B cell (primary cell): Measurements from ENCODE around the gene ACTN1. TPM values are rescaled to one million over a fixed set of nuclear protein-coding genes. Genes with fewer than 3 reads are reported as not detected.

Source experiments
- ATAC-seq: fragments of 200-7000 bp; cut with Tn5 transposase; one replicate; pipeline ENCODE4 v1.10.0; 2021; ENCODE audit warnings: low read depth, mild to moderate bottlenecking, moderate number of reproducible peaks, moderate library complexity
- CTCF ChIA-PET: fragments of 350-600 bp; sonication (Branson Sonifier 250); formaldehyde crosslinking; loops from one replicate; lab custom pipeline; 2021; ENCODE audit warnings: antibody characterized with exemption, inconsistent platforms; lab: Charles Lee
- POLR2A ChIA-PET: fragments of 350-600 bp; sonication (Branson Sonifier 250); formaldehyde crosslinking; loops from one replicate; lab custom pipeline; 2021; ENCODE audit warnings: antibody characterized with exemption; lab: Charles Lee
- DNase-seq: peaks from one replicate; pipeline ENCODE4 v3.0.0; 2013
- H2AFZ ChIP-seq: 2 replicates; pipeline ENCODE4 v1.6.1; 2012; ENCODE audit warnings: mild to moderate bottlenecking, low read depth, low read length; ENCODE audit not compliant: insufficient read depth, poor library complexity, severe bottlenecking
- H3K27ac ChIP-seq, 2 donors: 1 replicate in 1 of 2; 2 replicates in 1 of 2; pipeline ENCODE4 v1.5.1; 2012 to 2013; ENCODE audit warnings: low read length in 2 of 2, mild to moderate bottlenecking in 2 of 2, moderate library complexity in 1 of 2
- H3K27me3 ChIP-seq, 4 experiments: fragments of 200-600 bp in 1 of 4; sonication (generic) in 1 of 4; replicated peaks in 1 of 4; 1 replicate in 2 of 4; 2 replicates in 2 of 4; pipeline versions ENCODE4 v1.6.1 to v1.7.0; 2013 to 2016; ENCODE audit warnings: low read length in 3 of 4, mild to moderate bottlenecking in 2 of 4, mixed read lengths in 1 of 4, moderate library complexity in 1 of 4; ENCODE audit not compliant: insufficient read depth in 4 of 4, control insufficient read depth in 3 of 4; ENCODE audit errors: control extremely low read depth in 1 of 4
- H3K36me3 ChIP-seq, 2 experiments: replicated peaks in 1 of 2; 1 replicate in 1 of 2; 2 replicates in 1 of 2; pipeline versions ENCODE4 v1.6.1 to v1.7.1; 2013; ENCODE audit warnings: low read length in 1 of 2; ENCODE audit not compliant: insufficient read depth in 2 of 2, control insufficient read depth in 1 of 2; ENCODE audit errors: control extremely low read depth in 1 of 2, extremely low read depth in 1 of 2
- H3K4me1 ChIP-seq, 2 donors: fragments of 200-600 bp in 1 of 2; sonication (generic) in 1 of 2; 1 replicate in 1 of 2; 2 replicates in 1 of 2; pipeline versions ENCODE4 v1.5.1 to v1.6.1; 2013 to 2017; ENCODE audit warnings: low read length in 2 of 2; ENCODE audit not compliant: control insufficient read depth in 2 of 2, insufficient read depth in 2 of 2
- H3K4me2 ChIP-seq: replicated peaks from 2 replicates; pipeline ENCODE3; 2012; ENCODE audit warnings: mild to moderate bottlenecking, low read depth, low read length; ENCODE audit not compliant: poor library complexity, severe bottlenecking
- H3K4me3 ChIP-seq, 5 experiments: fragments of 200-600 bp in 1 of 5; sonication (generic) in 1 of 5; 1 replicate in 3 of 5; 2 replicates in 2 of 5; pipeline versions ENCODE4 v1.5.1 to v1.7.0; 2011 to 2016; ENCODE audit warnings: low read length in 4 of 5, mild to moderate bottlenecking in 4 of 5, low read depth in 2 of 5, control low read depth in 1 of 5, moderate library complexity in 1 of 5; ENCODE audit not compliant: insufficient read depth in 1 of 5; ENCODE audit errors: control extremely low read depth in 1 of 5, extremely low read depth in 1 of 5
- H3K79me2 ChIP-seq: fragments of 200-600 bp; sonication (generic); one replicate; pipeline ENCODE4 v1.6.0; 2016; ENCODE audit warnings: low read length; ENCODE audit not compliant: control insufficient read depth, insufficient read depth
- H3K9ac ChIP-seq: fragments of 200-600 bp; sonication (generic); 2 replicates; pipeline ENCODE4 v1.6.1; 2017; ENCODE audit warnings: mild to moderate bottlenecking, low read length, moderate library complexity
- H3K9me3 ChIP-seq, 3 donors: one replicate each; pipeline versions ENCODE4 v1.6.1 to v1.7.1; 2013; ENCODE audit warnings: low read length in 2 of 3; ENCODE audit not compliant: control insufficient read depth in 2 of 3, insufficient read depth in 1 of 3; ENCODE audit errors: control extremely low read depth in 1 of 3
- H4K20me1 ChIP-seq: 2 replicates; pipeline ENCODE4 v1.6.0; 2012; ENCODE audit warnings: mild to moderate bottlenecking, low read length; ENCODE audit not compliant: insufficient read depth, control insufficient read depth, poor library complexity, severe bottlenecking
- H3K27ac Mint-ChIP-seq: one replicate; pipeline ENCODE4 v1.8.0; 2021; ENCODE audit warnings: mixed read lengths
- H3K27me3 Mint-ChIP-seq: one replicate; pipeline ENCODE4 v1.8.0; 2021; ENCODE audit warnings: mixed read lengths
- H3K4me1 Mint-ChIP-seq: one replicate; pipeline ENCODE4 v1.8.0; 2021; ENCODE audit warnings: mixed read lengths
- H3K4me3 Mint-ChIP-seq: one replicate; pipeline ENCODE4 v1.8.0; 2021; ENCODE audit warnings: mixed read lengths
- H3K9me3 Mint-ChIP-seq: one replicate; pipeline ENCODE4 v1.8.0; 2022; ENCODE audit warnings: mixed read lengths; ENCODE audit not compliant: insufficient read depth
- CTCF ChIP-seq: fragments of 200-600 bp; IDR thresholded peaks from one replicate; pipeline ENCODE4 v1.8.0; 2022; ENCODE audit warnings: antibody characterized with exemption, mild to moderate bottlenecking
- EZH2 ChIP-seq: IDR thresholded peaks from 2 replicates; pipeline ENCODE4 v1.6.1; 2012; ENCODE audit warnings: borderline replicate concordance, low read depth, mild to moderate bottlenecking, moderate library complexity, low read length; ENCODE audit not compliant: insufficient read depth, poor library complexity, severe bottlenecking
- WGBS: methylation state at CpG from one replicate; pipeline ENCODE4 v1.1.5; 2013; ENCODE audit warnings: missing lambda C conversion rate; ENCODE audit not compliant: insufficient coverage; 5-methylcytosine and 5-hydroxymethylcytosine counted together
- intact Hi-C: fragments of 100-400 bp; cut with micrococcal nuclease; formaldehyde crosslinking; loops from one replicate; pipeline ENCODE4 v1.10.0; 2022
- polyA plus RNA-seq: library from polyadenylated mRNA; depleted of rRNA; stranded (reverse); fragments of >200 nt; gene quantifications from 2 replicates; pipeline ENCODE4 v1.2.3, GENCODE V29; 2012
- total RNA-seq, 2 donors: library from RNA; stranded (reverse); fragments of 120-200 nt in 1 of 2; gene quantifications; 1 replicate in 1 of 2; 2 replicates in 1 of 2; pipeline versions ENCODE4 v1.2.3 to v1.2.4, GENCODE V29; 2013 to 2022

The ACTN1 gene
- total and polyA plus RNA-seq, 2 donors (not counting 1 experiment from before 2014, with no cell fraction given) = 0.74 to 0.89 TPM

GRCh38 chr14:68977180-68977717 is 1.9 kb downstream of the ACTN1 start:
- ATAC-seq (no peak), DNase-seq (no peak)
- Mint-ChIP-seq H3K27me3 (peaks cover 40% of the 10 kb centered on the region), H3K9me3 (no peaks in the 10 kb centered on the region), H3K4me3 (peak overlapping the region; percentile 55), H3K27ac (no peak overlapping the region), H3K4me1 (peaks cover 9% of the 10 kb centered on the region)
- Histone ChIP-seq H3K4me3 (peak overlapping the region in 1 of 5 experiments; percentile 36), H3K4me2 (peak overlapping the region; percentile 92), H3K27ac (no peak overlapping the region), H3K27me3 (peaks cover 0 to 60% (median 15%) of the 10 kb centered on the region in 4 experiments), H3K9me3 (peaks cover 0 to 24% (median 3%) of the 10 kb centered on the region in 3 donors), H3K9ac (no peak overlapping the region), H3K4me1 (peaks cover 16 to 19% of the 10 kb centered on the region in 2 donors), H2AFZ (no peak overlapping the region), H3K79me2 (no peaks in the 10 kb centered on the region), H4K20me1 (no peaks in the 10 kb centered on the region), H3K36me3 (no peaks in the 10 kb centered on the region)
- ChIA-PET CTCF (interaction anchor here (0.6 kb wide), 1 partner anchor 1413 kb away, joined by 4 read pairs; no protein-coding TSS in a partner anchor), POLR2A (no interaction called here)
- WGBS = 63% methylated on average over 6 of the region's 8 CpGs
- no peak for TF ChIP-seq CTCF
- no peak for TF ChIP-seq EZH2
- intact Hi-C loops = no loop called here
